Globus pallidus (tissue), 1 donor: ENCODE measurements around the gene KCNE2.

Experiments used
- DNase-seq: peaks from one replicate; pipeline ENCODE4 v3.0.0-alpha.2; 2015; ENCODE audit warnings: low spot score

KCNE2 gene, protein sequence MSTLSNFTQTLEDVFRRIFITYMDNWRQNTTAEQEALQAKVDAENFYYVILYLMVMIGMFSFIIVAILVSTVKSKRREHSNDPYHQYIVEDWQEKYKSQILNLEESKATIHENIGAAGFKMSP

DNA sequence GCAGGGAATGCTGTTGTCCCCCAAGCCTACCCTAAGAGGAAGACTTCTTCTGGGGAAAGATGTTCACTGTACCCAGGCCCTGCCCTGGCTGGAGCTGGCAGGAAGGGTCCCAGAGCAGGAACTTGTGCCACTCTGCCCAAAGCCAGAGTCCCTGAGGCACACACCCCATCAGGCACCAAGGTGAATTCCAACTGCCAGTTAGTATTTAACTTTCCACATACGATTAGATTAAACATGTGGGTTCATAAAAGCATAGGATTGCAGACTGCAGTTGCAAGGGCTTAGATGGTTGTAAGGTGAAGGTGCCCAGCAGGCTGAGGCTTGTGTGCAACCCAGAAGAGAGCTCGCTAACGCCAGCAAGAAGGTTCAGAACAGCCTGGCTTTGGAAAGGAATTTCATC lies at the start of gene KCNE2:
Gene KCNE2 (plus strand): TSS at position 274 of the 400 bp plus-strand sequence. CDS start 6,473 bp downstream, outside the sequence.
- no peak for DNase-seq

DNA sequence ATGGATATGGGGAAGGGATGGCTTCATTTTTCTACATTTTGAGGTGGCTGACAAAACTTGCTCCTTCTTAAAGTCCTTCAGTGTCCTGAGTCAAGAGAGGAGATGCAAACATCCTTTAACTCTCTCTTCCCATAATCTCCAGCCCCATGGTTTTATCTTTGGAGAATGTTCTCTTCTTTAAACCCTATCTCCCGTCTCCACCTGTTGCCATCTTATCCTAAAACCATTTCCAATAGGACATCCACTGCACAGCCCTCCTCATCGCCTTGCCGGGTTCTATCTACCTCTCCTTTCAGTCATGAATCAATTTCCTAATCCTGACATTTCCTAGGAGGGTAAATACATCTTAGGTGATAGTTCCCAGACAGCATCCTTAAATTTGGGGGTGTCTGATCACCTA lies 44.2 kb upstream of the KCNE2 start:
- DNase-seq = no peak

DNA sequence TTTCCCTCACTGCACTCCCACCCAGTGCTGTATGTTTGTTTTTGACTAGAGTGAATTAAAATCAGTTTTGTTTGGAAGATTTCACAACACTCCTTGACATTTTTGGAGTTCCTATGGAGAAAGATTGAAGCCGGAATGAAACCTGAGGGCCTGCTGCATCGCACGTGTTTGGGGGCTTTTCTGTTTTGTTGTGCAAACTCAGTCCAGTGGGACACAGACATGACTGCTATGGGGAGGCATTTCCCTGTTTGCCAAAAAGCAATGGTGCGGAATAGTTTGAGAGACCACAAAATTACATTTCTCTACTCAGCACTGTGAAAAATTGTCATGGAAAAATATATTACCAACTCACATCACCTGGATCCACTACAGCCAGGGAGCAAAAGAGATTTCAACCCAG lies 43.8 kb upstream of the KCNE2 start:
- DNase-seq = no peak

DNA sequence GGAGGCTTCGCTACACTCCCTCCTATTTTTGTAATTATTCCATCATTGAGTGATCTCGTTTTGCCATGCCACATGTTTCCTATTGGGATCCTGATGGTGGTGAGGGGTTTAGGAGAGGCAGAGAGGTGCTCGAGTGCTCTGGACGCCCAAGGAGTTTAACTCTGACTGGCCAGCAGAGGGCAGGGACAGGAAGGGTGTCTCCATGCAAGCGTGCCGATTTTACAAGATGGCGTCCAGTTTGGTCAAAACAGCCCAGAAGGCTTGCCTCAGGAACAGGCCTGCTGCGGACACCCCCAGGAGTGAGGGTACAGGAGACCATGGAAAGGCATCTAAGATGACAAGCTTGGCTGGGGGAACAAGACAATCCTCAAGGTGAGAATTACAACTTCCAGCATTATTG lies 33.8 kb upstream of the KCNE2 start:
- DNase-seq = no peak

DNA sequence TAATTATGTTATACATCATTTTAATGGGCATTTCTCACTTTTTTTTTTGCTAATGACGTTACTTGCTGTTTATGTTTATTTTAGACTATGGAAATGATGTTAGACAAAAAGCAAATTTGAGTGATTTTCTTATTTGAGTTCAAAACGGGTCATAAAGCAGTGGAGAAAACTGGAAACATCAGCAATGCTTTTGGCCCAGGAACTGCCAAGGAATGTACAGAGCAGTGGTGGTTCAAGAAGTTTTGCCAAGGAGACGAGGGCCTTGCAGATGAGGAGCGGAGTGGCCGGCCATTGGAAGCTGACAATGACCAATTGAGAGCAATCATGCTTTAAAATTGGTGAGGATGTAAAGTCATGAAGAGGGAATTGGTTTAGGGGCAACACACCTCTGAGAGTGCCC lies 32.1 kb upstream of the KCNE2 start:
- DNase-seq = no peak

DNA sequence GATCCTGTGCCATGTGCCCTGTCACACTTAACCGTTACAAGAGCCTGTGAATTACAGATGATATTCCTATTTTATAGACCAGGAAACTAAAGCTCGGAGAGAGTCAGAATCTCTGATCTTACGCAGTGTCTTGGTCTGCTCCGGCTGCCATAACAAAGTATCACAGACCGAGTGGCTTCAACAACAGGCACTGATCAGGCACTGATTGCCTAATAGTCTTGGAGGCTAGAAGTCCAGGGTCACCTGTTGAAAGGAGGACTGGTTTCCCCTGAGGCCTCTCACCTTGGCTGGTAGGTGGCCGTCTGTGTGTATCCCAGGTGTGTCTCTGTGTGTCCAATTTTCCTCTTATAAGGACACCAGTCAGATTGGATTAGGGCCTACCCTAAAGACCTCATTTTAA lies 31.5 kb upstream of the KCNE2 start:
- DNase-seq = no peak

DNA sequence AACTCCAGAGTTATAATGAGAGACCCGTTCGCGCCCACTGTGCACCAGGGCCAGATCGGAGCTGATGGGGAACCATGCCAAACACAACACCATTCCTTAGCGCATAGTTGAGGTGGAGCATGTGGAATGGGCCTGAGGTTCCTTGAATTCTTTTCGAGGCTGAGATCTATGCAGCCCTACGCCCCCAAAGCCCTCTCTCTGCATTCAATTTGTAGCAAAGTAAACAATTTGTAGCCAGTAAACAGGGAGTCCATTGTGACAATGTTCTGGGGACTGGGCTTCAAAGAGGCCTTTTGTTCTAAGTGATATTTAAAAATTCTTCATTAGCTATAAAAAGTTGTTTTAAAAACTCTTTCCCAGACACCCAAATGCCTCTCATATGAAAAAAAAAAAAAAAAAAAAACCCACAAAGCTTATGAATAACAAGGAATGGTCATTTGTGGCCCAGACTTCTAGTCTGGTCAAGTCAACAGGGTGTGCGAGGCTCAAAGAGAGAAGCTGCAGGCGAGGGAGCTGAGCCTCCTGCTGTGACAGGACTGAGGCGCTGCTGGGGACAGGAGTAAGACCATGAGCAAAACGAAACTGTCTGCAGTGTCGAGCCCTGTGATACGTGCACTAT lies 30.6 kb upstream of the KCNE2 start:
- no peak for DNase-seq

DNA sequence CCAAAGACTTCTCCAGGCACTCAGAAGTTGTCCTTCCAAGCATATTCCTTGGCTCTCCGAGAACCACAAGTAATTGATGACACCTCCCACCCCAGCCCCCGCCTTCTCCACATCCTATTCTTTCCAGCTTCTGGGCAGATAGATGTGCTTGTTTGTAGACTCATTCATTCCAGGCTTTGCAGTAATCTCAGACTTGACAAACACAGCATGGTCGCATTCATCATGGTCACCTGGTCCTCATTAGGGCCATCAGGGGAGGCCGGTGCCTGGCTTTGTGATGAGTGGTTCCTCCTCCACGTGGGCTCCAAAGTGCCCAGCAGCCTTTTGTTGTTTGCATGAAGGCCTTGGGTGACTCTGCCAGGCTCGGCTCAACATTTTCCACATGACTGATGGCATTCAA lies 28.5 kb upstream of the KCNE2 start:
- no peak for DNase-seq

DNA sequence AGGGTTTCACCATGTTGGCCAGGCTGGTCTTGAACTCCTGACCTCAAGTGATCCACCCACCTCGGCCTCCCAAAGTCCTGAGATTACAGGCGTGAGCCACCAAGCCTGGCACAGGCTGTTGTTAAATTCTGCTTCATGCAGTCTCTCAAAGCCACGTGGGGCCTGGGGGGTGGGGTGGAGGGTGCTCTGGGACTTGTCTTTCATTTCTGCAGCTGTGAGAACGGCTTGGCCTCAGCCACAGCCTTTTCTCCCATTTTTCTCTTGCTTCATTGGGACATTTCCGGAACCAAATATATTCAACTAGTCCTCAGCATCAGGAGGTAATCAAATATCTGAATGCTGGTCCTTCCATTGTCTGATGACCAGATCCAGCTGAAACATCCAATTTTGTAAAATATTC lies 27.6 kb upstream of the KCNE2 start:
- DNase-seq = no peak

DNA sequence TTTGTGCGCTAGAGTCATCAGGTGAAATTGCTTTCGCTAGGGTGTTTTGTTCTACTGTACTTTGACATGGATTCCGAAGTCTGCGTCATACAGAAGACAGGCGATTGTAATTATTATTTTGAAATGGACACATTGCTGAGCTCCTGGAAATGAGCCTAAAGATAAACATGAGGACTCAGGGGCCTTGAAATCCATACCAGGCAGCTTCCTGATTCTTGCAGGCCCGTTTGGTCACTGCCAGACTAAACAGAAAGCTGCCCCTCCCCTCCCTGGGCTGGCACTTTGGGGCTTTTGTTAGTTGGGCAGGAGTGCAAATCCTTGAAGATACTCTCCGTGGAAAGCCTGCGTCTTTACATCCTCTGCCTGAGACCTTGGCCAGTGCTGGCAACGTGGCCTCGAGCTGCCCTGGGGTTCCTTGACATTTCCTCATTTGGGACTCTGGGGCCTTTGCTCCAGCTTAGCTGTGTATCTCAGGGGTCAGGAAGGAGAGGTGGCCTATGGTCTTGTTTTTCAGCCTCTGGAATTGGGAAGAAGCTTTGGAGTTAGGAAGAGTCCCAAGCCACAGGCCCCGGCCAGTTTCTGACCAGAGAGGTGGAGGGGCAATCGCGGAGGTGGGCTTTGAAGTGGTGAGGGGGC lies 26.9 kb upstream of the KCNE2 start:
- DNase-seq = no peak

DNA sequence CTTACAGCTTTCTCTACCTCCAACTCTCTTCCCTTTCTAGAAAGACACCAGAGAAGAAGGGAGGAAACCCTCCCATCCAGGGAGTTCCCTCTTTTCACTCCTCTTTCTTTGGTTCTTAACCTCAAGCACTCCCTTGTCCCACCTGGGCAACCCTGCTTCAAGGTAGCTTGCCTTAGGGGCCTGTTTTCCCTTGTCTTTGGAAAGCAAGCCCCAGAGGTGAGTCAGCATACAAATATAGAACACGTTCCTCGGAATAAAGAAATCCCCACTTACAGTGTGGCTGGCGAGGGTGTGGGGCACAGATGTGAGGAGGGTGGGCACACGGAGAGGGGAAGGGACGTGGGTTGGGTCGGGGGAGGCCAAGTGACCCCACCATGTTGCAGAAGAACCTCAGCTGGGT lies 26.1 kb upstream of the KCNE2 start:
- no peak for DNase-seq

DNA sequence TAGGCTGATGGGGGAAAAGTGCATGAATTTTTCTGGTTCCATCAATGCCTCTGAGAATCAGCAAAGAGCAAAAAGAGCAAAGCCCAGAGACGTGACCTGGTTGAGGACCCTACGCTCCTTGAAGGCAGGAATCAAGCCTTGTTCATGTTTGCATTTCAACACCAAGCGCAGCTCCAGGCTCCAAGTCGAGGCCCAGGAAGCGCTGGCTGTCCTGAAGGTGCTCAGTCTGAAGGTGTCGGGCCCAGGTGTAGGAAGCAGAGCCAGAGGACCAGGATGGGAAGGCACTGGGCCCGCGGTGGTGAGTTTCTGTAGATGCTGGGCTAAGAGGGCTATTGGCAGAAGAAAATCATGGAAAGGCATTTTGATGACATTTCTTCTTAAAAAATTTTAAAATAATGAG lies 25.6 kb upstream of the KCNE2 start:
- no peak for DNase-seq

DNA sequence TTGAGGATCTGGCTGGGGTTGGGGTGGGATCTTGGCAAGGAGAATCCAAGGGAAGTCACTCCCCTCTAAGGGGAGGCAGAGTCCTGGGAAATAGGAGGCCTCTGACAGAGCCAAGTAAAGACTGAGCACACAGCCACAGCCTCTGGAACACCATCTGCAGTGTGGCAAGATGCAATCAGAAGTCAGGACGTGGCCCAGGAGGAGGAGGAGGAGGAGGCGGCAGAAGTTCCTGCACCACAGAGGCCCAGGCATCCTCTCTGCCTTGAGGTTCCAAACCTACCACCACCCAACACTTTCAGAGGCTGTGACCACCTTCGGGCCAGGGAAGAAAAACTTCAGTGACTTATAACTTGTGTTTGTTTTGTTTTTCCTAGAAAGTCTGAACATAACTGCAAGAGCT lies 23.7 kb upstream of the KCNE2 start:
- no peak for DNase-seq

DNA sequence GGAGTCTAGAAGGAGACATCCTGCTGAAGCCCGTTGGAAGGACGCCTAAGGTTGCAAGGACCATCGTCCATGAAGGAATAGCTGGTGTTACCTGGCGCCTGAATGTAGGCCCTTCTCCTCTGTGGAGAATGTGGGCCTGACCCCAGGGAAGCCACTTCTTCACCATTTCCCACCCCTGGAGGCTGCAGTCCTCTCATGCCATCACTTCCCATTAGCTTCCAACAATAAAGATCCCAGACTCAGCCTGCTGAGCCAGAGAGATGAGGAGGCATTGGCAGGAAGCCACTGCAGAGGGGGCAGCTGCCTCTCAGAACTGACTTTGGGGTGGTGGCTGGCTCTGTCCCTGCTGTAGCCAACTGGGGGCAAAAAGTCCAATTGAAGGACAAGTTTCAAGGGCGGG lies 21.3 kb upstream of the KCNE2 start:
- no peak for DNase-seq

DNA sequence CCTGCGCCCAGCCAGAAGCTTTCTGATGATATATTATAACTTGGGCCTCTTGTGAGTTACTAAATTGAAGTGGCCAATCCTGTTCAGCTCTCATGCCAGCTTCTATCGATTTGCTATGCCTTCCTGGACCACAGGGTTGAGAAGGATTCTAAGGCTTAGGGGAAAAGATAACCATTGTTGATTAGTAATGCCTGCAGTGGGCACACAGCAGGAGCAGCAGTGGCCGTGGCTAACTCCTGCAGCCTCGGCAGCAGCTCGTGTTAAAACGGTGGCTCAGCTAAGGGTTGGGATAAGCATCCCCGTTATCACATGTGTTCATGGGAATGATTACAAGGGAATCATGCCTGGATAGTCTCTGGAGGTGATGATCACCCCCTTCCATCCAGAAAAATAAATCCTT lies 20.5 kb upstream of the KCNE2 start:
- DNase-seq = no peak

DNA sequence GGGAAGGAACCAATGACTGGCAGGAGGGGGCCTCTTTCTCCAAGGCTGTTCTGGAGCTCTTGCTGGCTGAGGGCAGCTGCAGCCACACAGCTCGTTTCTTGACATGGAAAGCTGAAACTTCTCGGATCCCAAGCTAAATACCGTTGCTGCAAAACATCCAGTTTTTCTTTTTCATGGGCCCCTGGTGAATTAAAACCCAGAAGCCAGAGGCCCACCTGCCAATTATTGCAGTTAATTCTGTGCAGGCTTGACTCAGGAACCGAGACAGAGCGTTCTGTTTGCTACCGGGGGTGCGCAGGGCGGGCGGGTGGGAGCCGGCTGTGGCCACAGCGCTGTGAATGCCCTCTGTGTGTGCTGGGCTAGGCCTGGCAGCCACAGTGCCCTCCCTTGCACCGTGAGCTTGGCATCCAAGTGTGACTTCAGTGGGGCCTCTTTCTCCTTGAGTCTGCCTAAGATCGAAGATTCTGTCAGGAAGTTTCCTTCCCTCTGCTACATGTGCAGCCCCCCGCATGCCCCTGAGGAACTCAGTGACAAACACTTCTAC lies 19.9 kb upstream of the KCNE2 start:
- peak; percentile 72 for DNase-seq

DNA sequence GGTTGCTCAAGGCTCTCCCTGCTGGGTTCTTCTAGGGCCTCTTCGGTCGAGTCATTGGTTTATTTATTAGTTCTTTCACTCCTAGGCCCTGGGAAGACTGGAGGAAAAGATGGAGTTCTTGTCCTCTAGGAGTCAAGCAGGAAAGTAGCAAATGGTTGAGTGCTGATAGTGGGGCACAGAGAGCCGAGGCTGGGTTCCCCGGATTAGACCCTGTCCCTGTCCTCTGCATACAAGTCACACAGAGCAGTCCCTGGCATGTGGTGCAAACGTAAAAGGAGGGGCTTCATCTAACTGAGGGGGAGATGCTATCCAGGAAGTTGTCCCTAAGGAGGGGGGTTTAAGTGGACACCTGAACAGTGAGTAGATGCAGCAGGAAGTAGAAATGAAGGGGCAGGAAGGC lies 19.2 kb upstream of the KCNE2 start:
- no peak for DNase-seq

DNA sequence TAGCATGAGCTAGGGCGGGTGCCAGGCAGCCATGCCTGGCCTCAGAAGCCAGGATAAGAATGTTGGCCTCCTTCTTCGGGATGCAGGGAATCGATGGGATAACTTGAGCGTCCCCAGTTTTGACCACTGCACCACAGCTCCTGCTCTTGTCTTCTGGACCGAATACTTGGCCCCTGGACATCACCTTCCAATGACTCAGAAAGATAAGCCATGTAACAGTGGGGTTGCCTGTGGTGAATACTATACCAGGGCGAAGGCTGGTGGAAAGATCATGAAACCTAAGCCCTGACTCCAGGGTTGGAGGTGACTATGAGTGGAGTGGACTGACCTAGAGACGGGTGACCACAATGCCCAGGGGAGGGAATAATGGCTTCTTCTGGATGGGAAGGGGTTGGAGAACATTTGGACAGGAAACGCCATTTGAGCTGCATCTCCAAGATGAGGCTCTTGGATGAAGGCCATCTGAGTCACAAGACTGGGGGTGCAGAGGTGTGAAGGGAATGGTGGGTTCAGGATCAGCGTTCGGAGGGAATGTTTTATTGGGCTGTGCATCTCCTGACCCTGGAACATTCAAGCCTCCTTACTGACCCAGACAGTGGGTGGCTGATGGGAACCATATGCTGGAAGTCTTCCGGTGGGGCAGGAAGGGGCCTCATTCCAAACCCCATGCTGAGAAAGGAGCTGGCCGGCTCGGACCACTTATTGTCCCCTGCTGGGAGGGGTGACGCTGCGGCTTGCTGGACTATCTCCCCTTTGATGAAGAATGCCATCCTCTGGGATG lies 18.5 kb upstream of the KCNE2 start:
- no peak for DNase-seq

DNA sequence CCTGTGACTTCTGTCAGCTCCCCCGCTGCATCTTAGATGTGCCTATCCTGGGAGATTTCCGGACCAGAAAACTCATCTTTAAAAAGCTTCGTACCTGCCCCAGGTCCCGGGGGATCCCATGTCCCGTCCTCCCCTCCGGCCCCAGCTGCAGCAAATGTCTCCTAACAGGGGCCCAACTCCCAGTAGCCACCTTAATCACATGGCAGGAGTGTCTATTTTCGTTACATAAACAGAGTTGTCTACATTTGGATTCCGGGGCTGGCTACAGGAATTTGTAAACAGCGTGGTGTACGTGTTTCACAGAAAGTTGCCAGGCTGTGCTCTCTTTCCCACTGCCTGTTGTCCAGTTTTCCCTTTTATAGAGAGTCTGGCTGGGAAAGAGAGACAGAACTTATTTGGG lies 17.9 kb upstream of the KCNE2 start:
- DNase-seq = no peak

DNA sequence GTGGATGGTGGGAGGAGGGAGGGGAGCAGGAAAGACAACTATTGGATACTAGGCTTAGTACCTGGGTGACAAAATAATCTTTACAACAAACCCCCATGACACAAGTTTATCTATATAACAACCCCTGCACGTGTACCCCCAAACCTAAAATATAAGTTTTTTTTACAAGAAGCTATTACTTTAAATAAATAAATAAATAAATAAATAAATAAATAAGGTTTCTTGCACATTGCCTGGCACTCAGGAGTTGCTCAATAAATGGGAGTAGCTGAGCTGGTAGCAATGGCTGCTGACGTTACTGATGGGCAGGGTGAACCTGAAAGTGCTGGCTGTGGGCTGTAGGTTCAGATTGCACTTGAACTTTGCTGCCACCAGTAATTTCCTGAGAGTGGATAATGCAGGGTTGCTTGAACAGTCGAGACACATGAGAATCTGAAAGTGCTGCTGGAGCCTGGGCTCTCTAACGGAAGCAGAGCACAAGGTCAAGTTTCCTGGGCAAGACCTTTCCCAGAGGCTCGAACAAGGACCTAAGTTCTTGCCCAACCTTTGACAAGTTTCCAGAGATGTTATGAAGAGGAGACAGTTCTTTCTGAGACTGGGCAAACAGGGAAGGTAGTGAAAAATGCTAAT lies 14.8 kb upstream of the KCNE2 start:
- DNase-seq = no peak

DNA sequence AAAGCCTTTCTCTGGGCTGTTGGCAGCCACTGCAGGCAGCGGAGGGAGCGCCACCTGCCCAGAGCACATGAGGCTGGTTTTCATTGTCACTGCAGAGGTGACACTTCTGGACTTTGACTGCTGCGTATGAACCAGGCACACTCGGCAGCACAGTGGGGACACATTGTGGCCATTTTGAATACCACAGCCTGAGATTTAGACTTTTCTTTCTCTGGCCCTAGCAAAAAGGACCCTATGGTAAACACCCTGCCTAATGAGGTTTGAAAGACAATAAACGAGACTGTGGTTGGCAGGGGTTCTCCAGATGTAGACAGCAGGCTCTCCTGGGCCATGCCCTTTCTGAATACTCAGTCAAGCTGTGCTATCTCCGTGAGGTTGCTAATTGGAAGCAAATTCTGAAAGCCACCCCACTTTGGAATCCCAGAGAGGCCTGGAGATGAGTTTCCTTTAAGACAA lies 12.0 kb upstream of the KCNE2 start:
- DNase-seq = peak; percentile 61

DNA sequence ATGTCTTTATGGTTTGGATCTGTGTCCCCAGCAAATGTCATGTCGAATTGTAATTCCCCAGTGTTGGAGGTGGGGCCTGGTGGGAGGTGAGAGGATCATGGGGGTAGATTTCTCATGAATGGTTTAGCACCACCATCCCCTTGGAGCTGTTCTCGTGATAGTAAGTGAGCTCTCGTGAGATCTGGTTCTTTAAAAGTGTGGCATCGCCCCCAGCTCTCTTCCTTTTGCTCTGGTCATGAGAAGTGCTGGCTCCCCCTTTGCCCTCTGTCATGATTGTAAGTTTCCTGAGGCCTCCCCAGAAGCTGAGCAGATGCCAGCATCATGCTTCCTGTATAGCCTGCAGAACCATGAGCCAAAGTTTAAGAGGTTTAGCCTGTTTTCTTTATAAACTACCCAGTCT lies 11.2 kb upstream of the KCNE2 start:
- no peak for DNase-seq
